ENCODE results near the gene ATG2A.

Gene ATG2A

DNA sequence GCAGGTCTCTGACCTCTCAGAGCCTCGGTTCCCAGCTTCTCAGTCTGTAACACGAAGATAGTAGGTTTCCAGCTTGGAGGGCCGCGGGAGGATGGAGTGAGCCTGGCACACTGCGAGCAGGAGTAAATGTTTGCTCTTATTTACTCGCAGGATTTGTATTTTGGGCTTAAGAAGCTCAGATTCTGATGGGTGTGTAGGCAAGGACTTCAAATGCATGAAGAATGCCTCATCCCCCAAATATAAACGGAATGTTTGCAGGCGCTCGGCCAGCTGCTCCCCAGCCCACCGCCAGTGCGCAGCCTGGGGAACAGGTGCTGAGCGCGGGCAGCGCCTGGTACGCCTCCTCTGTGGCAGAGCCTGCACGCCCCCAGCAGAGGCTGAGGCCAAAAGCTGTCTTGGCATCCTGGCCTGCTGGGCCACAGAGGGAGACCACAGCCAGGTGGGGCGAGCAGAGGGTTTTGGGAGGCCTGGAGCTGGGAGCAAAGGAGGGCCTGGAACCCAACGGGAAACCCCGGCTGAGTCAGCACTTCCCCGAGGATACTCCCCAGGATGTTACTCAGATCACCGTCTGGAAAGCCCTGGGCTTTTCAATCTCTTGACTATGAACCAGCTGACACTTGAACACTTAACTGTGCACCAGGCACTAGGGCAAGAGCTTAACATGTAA is 48.0 kb downstream of the ATG2A start:
- TF ChIP-seq, protein P1, sequence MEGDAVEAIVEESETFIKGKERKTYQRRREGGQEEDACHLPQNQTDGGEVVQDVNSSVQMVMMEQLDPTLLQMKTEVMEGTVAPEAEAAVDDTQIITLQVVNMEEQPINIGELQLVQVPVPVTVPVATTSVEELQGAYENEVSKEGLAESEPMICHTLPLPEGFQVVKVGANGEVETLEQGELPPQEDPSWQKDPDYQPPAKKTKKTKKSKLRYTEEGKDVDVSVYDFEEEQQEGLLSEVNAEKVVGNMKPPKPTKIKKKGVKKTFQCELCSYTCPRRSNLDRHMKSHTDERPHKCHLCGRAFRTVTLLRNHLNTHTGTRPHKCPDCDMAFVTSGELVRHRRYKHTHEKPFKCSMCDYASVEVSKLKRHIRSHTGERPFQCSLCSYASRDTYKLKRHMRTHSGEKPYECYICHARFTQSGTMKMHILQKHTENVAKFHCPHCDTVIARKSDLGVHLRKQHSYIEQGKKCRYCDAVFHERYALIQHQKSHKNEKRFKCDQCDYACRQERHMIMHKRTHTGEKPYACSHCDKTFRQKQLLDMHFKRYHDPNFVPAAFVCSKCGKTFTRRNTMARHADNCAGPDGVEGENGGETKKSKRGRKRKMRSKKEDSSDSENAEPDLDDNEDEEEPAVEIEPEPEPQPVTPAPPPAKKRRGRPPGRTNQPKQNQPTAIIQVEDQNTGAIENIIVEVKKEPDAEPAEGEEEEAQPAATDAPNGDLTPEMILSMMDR (IDR thresholded peaks at IDR 0.05; ENCODE audit: control extremely low read depth, extremely low read depth, low read depth, missing control alignments), result no peak
- ChIA-PET POLR2A (interaction anchor here (0.7 to 13.1 kb wide), 7 partner anchors 8 to 66 kb away, joined by 3 to 225 read pairs (median 7); partner anchors contain the start of genes EHD1 and MAP4K2), CTCF (interaction anchor here (0.9 to 33.1 kb wide), 6 partner anchors 8 to 157 kb away, joined by 3 to 1137 read pairs (median 12); partner anchors contain the start of genes CDC42BPG and EHD1)
- DNase-seq (ENCODE audit: extremely low spot score), result no peak

DNA sequence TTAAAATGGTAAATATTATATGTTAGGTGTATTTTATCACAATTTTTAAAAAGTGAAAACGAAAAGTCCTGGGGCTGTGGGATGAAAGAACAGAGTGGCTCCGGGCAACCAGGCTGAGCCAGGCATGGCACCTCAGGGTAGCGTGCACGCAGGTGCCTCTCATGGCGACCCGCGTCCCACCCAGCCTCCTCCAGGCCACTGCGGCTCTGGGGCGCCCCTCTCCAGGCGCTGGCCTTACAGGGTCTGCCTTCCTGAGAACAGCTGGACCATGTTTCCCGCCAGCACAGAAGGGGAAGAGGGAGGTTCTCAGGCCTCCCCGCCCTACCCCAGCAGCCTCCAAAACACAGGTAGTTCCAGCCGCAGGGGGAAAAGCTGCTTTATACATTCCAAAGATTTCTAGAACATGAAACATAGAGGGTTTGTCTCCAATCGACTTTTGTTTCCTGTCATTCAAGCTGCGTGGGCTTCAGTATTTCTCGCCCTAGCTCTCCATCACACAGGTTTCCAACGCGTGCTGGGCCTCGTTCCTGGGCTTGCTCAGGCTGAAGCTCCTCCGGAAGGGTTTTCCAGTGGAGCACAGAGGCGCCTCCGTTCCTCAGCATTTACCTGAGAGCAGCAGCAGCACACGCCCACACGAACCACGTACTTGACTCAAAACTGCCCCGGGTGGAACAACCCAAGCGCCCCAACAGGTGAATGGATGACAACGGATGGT is 49.1 kb downstream of the ATG2A start:
- no peak for DNase-seq (ENCODE audit: extremely low spot score)
- CTCF ChIA-PET, result interaction anchor here (1.4 to 33.1 kb wide), 4 partner anchors 9 to 462 kb away, joined by 3 to 1137 read pairs (median 188); partner anchors contain the start of genes CDC42BPG and EHD1
- POLR2A ChIA-PET, result interaction anchor here (0.7 to 13.1 kb wide), 6 partner anchors 8 to 242 kb away, joined by 3 to 225 read pairs (median 8); partner anchors contain the start of gene EHD1
- TF ChIP-seq, protein P1 (IDR thresholded peaks at IDR 0.05; ENCODE audit: control extremely low read depth, extremely low read depth, low read depth, missing control alignments), result no peak

DNA sequence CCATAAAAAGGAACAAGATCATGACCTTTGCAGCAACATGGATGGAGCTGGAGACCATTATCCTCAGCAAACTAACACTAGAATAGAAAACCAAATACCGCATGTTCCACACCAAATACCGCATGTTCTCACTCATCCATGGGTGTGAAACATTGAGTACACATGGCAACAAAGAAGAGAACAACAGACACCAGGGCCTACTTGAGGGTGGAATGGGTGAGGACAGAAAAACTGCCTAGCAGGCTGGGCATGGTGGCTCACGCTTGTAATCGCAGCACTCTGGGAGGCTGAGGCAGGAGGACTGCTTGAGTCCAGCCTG is 50.9 kb downstream of the ATG2A start:
- CTCF ChIA-PET, result interaction anchor here (16.7 to 33.1 kb wide), 2 partner anchors 17 to 21 kb away, joined by 356 to 1137 read pairs; partner anchors contain the start of genes CDC42BPG and EHD1
- TF ChIP-seq, protein P1 (IDR thresholded peaks at IDR 0.05; ENCODE audit: control extremely low read depth, extremely low read depth, low read depth, missing control alignments), result no peak
- no peak for DNase-seq (ENCODE audit: extremely low spot score)
- POLR2A ChIA-PET, result interaction anchor here (3.9 to 13.1 kb wide), 2 partner anchors 11 to 17 kb away, joined by 35 to 225 read pairs; partner anchors contain the start of gene EHD1

DNA sequence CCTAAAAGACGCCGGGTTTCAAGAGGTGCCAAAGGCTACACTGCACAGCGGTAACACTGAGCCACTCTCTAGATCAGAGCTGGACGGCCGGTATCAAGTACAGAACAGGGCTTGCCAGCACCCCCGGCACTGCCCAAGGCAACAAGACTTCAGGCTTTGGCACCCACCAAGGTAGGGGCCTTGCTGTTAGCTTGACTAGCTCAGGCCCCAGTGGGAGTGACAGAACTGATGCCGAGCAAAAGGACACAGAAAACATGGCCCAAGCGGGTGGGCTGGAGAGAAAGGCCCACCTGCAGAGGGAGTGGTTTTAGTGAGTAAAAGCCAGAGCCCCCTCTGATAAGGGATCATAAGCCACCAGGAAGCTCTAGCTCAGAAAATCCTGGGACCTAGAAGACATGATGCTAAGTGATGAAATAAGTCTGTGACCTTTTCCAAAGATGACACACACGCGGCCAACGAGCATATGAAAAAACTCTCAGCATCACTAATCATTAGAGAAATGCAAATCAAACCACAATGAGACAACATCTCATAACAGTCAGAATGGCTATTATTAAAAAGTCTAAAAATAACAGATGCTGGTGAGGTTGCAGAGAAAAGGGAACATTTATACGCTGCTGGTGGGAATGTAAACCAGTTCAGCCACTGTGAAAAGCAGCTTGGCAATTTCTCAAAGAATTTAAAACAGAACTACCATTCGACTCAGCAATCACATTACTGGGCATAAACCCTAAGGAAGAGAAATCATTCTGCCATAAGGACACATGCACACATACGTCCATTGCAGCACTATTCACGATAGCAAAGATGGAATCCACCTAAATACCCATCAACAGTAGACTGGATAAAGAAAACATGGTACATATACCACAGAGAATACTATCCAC is 51.5 kb downstream of the ATG2A start:
- no peak for DNase-seq (ENCODE audit: extremely low spot score)
- TF ChIP-seq, protein P1 (IDR thresholded peaks at IDR 0.05; ENCODE audit: control extremely low read depth, extremely low read depth, low read depth, missing control alignments), result no peak
- CTCF ChIA-PET, result interaction anchor here (16.7 to 33.1 kb wide), 2 partner anchors 16 to 22 kb away, joined by 356 to 1137 read pairs; partner anchors contain the start of genes CDC42BPG and EHD1
- POLR2A ChIA-PET, result interaction anchor here (0.6 to 13.1 kb wide), 6 partner anchors 7 to 63 kb away, joined by 3 to 225 read pairs (median 16); partner anchors contain the start of gene EHD1

DNA sequence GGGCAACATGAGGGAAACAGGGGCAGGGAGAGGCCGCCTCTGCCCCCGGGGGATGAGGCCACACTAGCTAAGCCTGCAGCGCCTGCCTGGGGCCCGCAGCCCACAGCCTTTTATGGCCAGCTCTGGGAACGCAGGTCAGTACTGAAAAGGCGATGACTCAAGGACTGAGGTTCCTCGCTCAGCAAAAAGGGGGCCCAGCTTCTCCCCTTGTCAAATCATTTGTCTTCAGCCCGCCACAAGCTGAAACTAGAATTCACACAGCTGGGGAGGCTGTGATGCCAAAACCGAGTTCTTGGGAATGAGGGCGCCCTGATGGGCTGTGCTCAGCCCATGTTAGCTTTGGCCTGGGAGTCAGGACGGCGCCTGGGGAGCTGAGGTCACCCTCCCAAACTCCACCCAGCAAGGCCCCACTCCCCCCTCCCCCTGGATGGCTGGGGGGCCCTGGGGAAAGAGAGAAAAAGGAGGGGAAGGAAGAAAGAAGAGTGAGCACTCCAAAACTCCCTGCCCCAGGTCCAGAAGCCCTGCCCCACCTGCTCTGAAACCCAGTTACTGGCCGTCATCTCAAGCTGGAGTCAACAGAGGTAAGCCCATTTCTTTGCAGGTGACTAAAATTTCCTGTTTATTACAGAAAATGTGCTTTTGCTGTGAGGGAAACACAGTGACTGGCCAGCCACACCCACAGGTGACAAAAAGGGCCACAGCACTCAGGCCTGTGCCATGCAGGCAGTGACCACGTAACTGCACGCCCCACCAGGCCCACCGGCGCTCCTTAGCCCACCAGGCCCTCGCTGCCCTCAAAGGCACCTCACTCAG is 52.3 kb downstream of the ATG2A start:
- peak; percentile 66 for DNase-seq (ENCODE audit: extremely low spot score)
- CTCF ChIA-PET, result interaction anchor here (0.7 to 33.1 kb wide), 3 partner anchors 15 to 162 kb away, joined by 3 to 1137 read pairs (median 356); partner anchors contain the start of genes CDC42BPG, EHD1 and SNX15
- POLR2A ChIA-PET, result interaction anchor here (1.8 to 13.1 kb wide), 5 partner anchors 8 to 15 kb away, joined by 7 to 225 read pairs (median 23); partner anchors contain the start of gene EHD1
- TF ChIP-seq, protein P1 (IDR thresholded peaks at IDR 0.05; ENCODE audit: control extremely low read depth, extremely low read depth, low read depth, missing control alignments), result no peak

All from GM10248 (cell line).